Common myeloid progenitor, CD34-positive (primary cell): ENCODE data around the gene MAP4.

Experiments
- CTCF ChIA-PET: fragments of 350-600 bp; sonication (Branson Sonifier 250); formaldehyde crosslinking; loops from one replicate; lab custom pipeline; 2021; ENCODE audit warnings: antibody characterized with exemption; lab: Charles Lee
- POLR2A ChIA-PET: fragments of 350-600 bp; sonication (Branson Sonifier 250); formaldehyde crosslinking; loops from one replicate; lab custom pipeline; 2021; ENCODE audit warnings: antibody characterized with exemption; lab: Charles Lee
- DNase-seq, 3 donors: peaks; one replicate each; pipeline versions ENCODE4 v3.0.0 to v3.0.0-alpha.2; 2013
- H3K27ac ChIP-seq, 2 experiments: 1 replicate in 1 of 2; 2 replicates in 1 of 2; pipeline ENCODE4 v1.7.0; 2013; ENCODE audit warnings: inconsistent platforms in 2 of 2, low read length in 2 of 2, mild to moderate bottlenecking in 2 of 2, low read depth in 1 of 2, moderate library complexity in 1 of 2; ENCODE audit not compliant: severe bottlenecking in 2 of 2, insufficient read depth in 1 of 2, poor library complexity in 1 of 2
- H3K27me3 ChIP-seq, 5 experiments: replicated peaks in 2 of 5; 1 replicate in 3 of 5; 2 replicates in 2 of 5; pipeline versions ENCODE4 v1.6.1 to v1.7.0; 2013; ENCODE audit warnings: low read length in 4 of 5, mild to moderate bottlenecking in 2 of 5, moderate library complexity in 2 of 5, inconsistent platforms in 1 of 5; ENCODE audit not compliant: insufficient read depth in 5 of 5, control insufficient read depth in 4 of 5
- H3K36me3 ChIP-seq, 4 experiments: 1 replicate in 2 of 4; 2 replicates in 2 of 4; pipeline versions ENCODE4 v1.6.1 to v1.7.0; 2013; ENCODE audit warnings: low read length in 3 of 4, control low read depth in 1 of 4, mild to moderate bottlenecking in 1 of 4; ENCODE audit not compliant: control insufficient read depth in 4 of 4, insufficient read depth in 4 of 4
- H3K4me1 ChIP-seq, 4 experiments: 1 replicate in 3 of 4; 2 replicates in 1 of 4; pipeline versions ENCODE4 v1.6.1 to v1.7.1; 2013; ENCODE audit warnings: low read length in 3 of 4, mild to moderate bottlenecking in 3 of 4, control low read depth in 1 of 4, inconsistent platforms in 1 of 4, moderate library complexity in 1 of 4; ENCODE audit not compliant: control insufficient read depth in 4 of 4, insufficient read depth in 4 of 4; ENCODE audit errors: control extremely low read depth in 1 of 4
- H3K4me3 ChIP-seq, 7 experiments: 1 replicate in 4 of 7; 2 replicates in 3 of 7; pipeline versions ENCODE4 v1.5.1 to v1.7.0; 2013; ENCODE audit warnings: mild to moderate bottlenecking in 7 of 7, low read length in 6 of 7, moderate library complexity in 6 of 7, inconsistent platforms in 2 of 7, low read depth in 2 of 7, control low read depth in 1 of 7; ENCODE audit not compliant: insufficient read depth in 4 of 7, control insufficient read depth in 1 of 7; ENCODE audit errors: extremely low read depth in 1 of 7
- H3K9me3 ChIP-seq, 5 experiments: 1 replicate in 4 of 5; 2 replicates in 1 of 5; pipeline versions ENCODE4 v1.6.1 to v1.7.1; 2013; ENCODE audit warnings: low read length in 4 of 5, mild to moderate bottlenecking in 2 of 5, inconsistent platforms in 1 of 5, low read depth in 1 of 5, moderate library complexity in 1 of 5; ENCODE audit not compliant: control insufficient read depth in 4 of 5, insufficient read depth in 2 of 5; ENCODE audit errors: control extremely low read depth in 1 of 5
- WGBS: methylation state at CpG from one replicate; pipeline ENCODE4 v1.1.5; 2013; ENCODE audit not compliant: insufficient coverage; 5-methylcytosine and 5-hydroxymethylcytosine counted together

The MAP4 gene

GRCh38 chr3:47863391-47864128, 152.7 kb downstream of the MAP4 start:
- H3K27me3 ChIP-seq: no peaks in the 10 kb centered on the region
- DNase-seq: no peak
- no peaks in the 10 kb centered on the region for H3K4me1 ChIP-seq
- ChIA-PET POLR2A (no interaction called here), CTCF (interaction anchor here (1.2 to 1.5 kb wide), 2 partner anchors 14 to 289 kb away, joined by 3 to 4 read pairs; no protein-coding TSS in a partner anchor)
- H3K36me3 ChIP-seq: peaks cover 6 to 33% (median 21%) of the 10 kb centered on the region in 4 experiments
- H3K4me3 ChIP-seq: no peak overlapping the region
- no peak overlapping the region for H3K27ac ChIP-seq
- H3K9me3 ChIP-seq: no peaks in the 10 kb centered on the region
- WGBS: 98% methylated on average over 9 of the region's 12 CpGs

GRCh38 chr3:47859956-47860605, 156.1 kb downstream of the MAP4 start:
- WGBS: 100% methylated on average over 2 of the region's 4 CpGs
- no peak overlapping the region for H3K27ac ChIP-seq
- CTCF ChIA-PET: interaction anchor here (1.1 to 1.5 kb wide), 2 partner anchors 10 to 90 kb away, joined by 3 to 4 read pairs; no protein-coding TSS in a partner anchor
- H3K36me3 ChIP-seq: peaks cover 2 to 32% (median 18%) of the 10 kb centered on the region in 4 experiments
- no peaks in the 10 kb centered on the region for H3K9me3 ChIP-seq
- H3K4me1 ChIP-seq: no peaks in the 10 kb centered on the region
- POLR2A ChIA-PET: no interaction called here
- H3K4me3 ChIP-seq: no peak overlapping the region
- DNase-seq: no peak
- no peaks in the 10 kb centered on the region for H3K27me3 ChIP-seq

GRCh38 chr3:47857151-47857550, 159.1 kb downstream of the MAP4 start:
- Histone ChIP-seq H3K27ac (no peak overlapping the region), H3K9me3 (no peaks in the 10 kb centered on the region), H3K4me1 (no peaks in the 10 kb centered on the region), H3K27me3 (no peaks in the 10 kb centered on the region), H3K4me3 (no peak overlapping the region), H3K36me3 (peaks cover 0 to 46% (median 30%) of the 10 kb centered on the region in 4 experiments)
- ChIA-PET POLR2A (interaction anchor here (1.2 kb wide), 1 partner anchor 11 kb away, joined by 3 read pairs; no protein-coding TSS in a partner anchor), CTCF (interaction anchor here (1.2 kb wide), 1 partner anchor 32 kb away, joined by 3 read pairs; no protein-coding TSS in a partner anchor)
- DNase-seq: no peak
- WGBS: 100% methylated on average over 2 of the region's 2 CpGs

- 98% methylated on average over 11 of the region's 11 CpGs for WGBS
- CTCF ChIA-PET: interaction anchor here (1.2 kb wide), 1 partner anchor 31 kb away, joined by 3 read pairs; no protein-coding TSS in a partner anchor
- H3K4me3 ChIP-seq: no peak overlapping the region
- H3K27me3 ChIP-seq: no peaks in the 10 kb centered on the region
- no peak for DNase-seq
- H3K36me3 ChIP-seq: peaks cover 0 to 50% (median 31%) of the 10 kb centered on the region in 4 experiments
- H3K4me1 ChIP-seq: peaks cover 0 to 2% (median 0%) of the 10 kb centered on the region in 4 experiments
- H3K9me3 ChIP-seq: no peaks in the 10 kb centered on the region
- no peak overlapping the region for H3K27ac ChIP-seq
- POLR2A ChIA-PET: no interaction called here
Measured at GRCh38 chr3:47856669-47857068, 159.5 kb downstream of the MAP4 start.

GRCh38 chr3:47855461-47856383, 160.5 kb downstream of the MAP4 start:
- no peak for DNase-seq
- Histone ChIP-seq H3K4me3 (no peak overlapping the region), H3K27ac (no peak overlapping the region), H3K9me3 (no peaks in the 10 kb centered on the region), H3K4me1 (peaks cover 0 to 8% (median 0%) of the 10 kb centered on the region in 4 experiments), H3K36me3 (peaks cover 0 to 59% (median 38%) of the 10 kb centered on the region in 4 experiments), H3K27me3 (no peaks in the 10 kb centered on the region)
- WGBS: over 99% methylated on average over 12 of the region's 21 CpGs
- POLR2A ChIA-PET: no interaction called here
- CTCF ChIA-PET: interaction anchor here (1.2 kb wide), 1 partner anchor 30 kb away, joined by 3 read pairs; no protein-coding TSS in a partner anchor

- no peaks in the 10 kb centered on the region for H3K27me3 ChIP-seq
- CTCF ChIA-PET: interaction anchor here (0.6 to 1.1 kb wide), 2 partner anchors 46 to 127 kb away, joined by 3 read pairs; no protein-coding TSS in a partner anchor
- H3K9me3 ChIP-seq: no peaks in the 10 kb centered on the region
- POLR2A ChIA-PET: no interaction called here
- H3K4me3 ChIP-seq: no peak overlapping the region
- no peak overlapping the region for H3K27ac ChIP-seq
- peaks cover 4 to 67% (median 46%) of the 10 kb centered on the region in 4 experiments for H3K36me3 ChIP-seq
- DNase-seq: no peak
- peaks cover 0 to 8% (median 0%) of the 10 kb centered on the region in 4 experiments for H3K4me1 ChIP-seq
- WGBS: 93% methylated on average over 14 of the region's 14 CpGs
Measured at GRCh38 chr3:47854720-47855455, 161.3 kb downstream of the MAP4 start.
